GM18519 (cell line): ENCODE data around the gene NEK3.
"Not testable (repeated sequence)": the region's sequence is repeated elsewhere in the genome, so short reads cannot be mapped to it uniquely, and the experiment has no call there.

ENCODE experiments used
- ATAC-seq: cut with Tn5 transposase; IDR thresholded peaks from one replicate; pipeline ENCODE4 v1.9.1; 2021; ENCODE audit warnings: mild to moderate bottlenecking, moderate library complexity; ENCODE audit not compliant: unreplicated experiment, low FRiP score

The NEK3 gene

GRCh38 chr13:52159159-52159982 lies at the start of gene NEK3:
Gene NEK3 (minus strand): TSS chr13:52159597. CDS start chr13:52156191, 3,406 bp downstream.
- ATAC-seq = peak; percentile 65

GRCh38 chr13:52208384-52208783 lies 49.0 kb upstream of the NEK3 start:
- not testable (repeated sequence) for ATAC-seq

- ATAC-seq = not testable (repeated sequence)
Observed at GRCh38 chr13:52207896-52208295, 48.5 kb upstream of the NEK3 start.

- not testable (repeated sequence) for ATAC-seq
Observed at GRCh38 chr13:52207337-52207736, 47.9 kb upstream of the NEK3 start.

GRCh38 chr13:52204546-52204945 lies 45.1 kb upstream of the NEK3 start:
- not testable (repeated sequence) for ATAC-seq

GRCh38 chr13:52203864-52204263 lies 44.5 kb upstream of the NEK3 start:
- not testable (repeated sequence) for ATAC-seq

GRCh38 chr13:52202506-52202905 lies 43.1 kb upstream of the NEK3 start:
- ATAC-seq = not testable (repeated sequence)

- not testable (repeated sequence) for ATAC-seq
Observed at GRCh38 chr13:52201439-52202193, 42.2 kb upstream of the NEK3 start.

GRCh38 chr13:52195401-52195837 lies 36.0 kb upstream of the NEK3 start:
- ATAC-seq = peak; percentile 43

GRCh38 chr13:52194184-52194868 lies 34.9 kb upstream of the NEK3 start:
- ATAC-seq = peak; percentile 76

- peak; percentile 24 for ATAC-seq
Observed at GRCh38 chr13:52193587-52194183, 34.3 kb upstream of the NEK3 start.

GRCh38 chr13:52187424-52188187 lies 28.2 kb upstream of the NEK3 start:
- ATAC-seq = not testable (repeated sequence)

GRCh38 chr13:52187029-52187423 lies 27.6 kb upstream of the NEK3 start:
- no peak for ATAC-seq

GRCh38 chr13:52181316-52181954 lies 22.0 kb upstream of the NEK3 start:
- not testable (repeated sequence) for ATAC-seq

- ATAC-seq = no peak
Observed at GRCh38 chr13:52179925-52180324, 20.5 kb upstream of the NEK3 start.

GRCh38 chr13:52177276-52177675 lies 17.9 kb upstream of the NEK3 start:
- no peak for ATAC-seq

- not testable (repeated sequence) for ATAC-seq
Observed at GRCh38 chr13:52173970-52174369, 14.6 kb upstream of the NEK3 start.

GRCh38 chr13:52173373-52173772 lies 14.0 kb upstream of the NEK3 start:
- no peak for ATAC-seq

- not testable (repeated sequence) for ATAC-seq
Observed at GRCh38 chr13:52171686-52172085, 12.3 kb upstream of the NEK3 start.
